Measurements from ENCODE around the gene RRM1. TPM values are rescaled to one million over a fixed set of nuclear protein-coding genes. Genes with fewer than 3 reads are reported as not detected.

Gene RRM1
- total RNA-seq, 1 donor = 158 TPM

DNA sequence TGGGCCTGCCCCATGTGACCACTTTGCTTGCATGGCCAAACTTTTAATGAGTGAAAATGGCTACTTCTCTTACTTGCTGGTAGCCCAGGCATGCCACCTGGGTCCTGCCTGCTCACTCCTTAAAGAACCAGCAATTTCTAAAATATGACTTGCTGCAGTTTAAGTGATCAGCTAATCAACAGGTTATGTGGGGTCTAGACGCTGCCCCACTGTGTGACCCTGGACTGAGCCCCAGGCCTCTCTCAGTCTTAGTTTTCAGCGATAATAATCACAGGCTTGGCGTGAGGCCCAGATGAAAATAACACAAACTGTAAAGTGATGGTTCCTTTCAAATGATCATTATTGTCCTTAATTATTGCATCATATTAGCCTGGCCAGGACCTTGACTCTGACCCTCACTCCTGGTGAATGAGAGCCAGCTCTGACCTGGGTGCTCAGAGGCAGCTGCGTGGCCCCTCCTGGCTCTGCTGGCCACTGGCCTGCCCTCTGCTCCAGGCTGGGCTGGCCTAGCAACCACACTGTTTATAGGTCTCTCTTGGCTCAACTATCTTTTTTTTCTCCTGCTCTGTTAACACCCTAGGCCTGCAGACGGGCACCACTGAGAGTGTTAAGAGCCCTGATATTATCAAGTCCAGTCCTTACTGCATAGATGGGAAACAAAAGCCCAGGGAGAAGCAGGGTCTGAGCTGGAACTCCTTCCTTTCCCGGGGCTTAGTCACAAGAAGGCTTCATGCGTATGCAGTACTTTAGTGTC lies 89.7 kb downstream of the RRM1 start:
- TF ChIP-seq, protein P1, sequence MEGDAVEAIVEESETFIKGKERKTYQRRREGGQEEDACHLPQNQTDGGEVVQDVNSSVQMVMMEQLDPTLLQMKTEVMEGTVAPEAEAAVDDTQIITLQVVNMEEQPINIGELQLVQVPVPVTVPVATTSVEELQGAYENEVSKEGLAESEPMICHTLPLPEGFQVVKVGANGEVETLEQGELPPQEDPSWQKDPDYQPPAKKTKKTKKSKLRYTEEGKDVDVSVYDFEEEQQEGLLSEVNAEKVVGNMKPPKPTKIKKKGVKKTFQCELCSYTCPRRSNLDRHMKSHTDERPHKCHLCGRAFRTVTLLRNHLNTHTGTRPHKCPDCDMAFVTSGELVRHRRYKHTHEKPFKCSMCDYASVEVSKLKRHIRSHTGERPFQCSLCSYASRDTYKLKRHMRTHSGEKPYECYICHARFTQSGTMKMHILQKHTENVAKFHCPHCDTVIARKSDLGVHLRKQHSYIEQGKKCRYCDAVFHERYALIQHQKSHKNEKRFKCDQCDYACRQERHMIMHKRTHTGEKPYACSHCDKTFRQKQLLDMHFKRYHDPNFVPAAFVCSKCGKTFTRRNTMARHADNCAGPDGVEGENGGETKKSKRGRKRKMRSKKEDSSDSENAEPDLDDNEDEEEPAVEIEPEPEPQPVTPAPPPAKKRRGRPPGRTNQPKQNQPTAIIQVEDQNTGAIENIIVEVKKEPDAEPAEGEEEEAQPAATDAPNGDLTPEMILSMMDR (IDR thresholded peaks at IDR 0.05; ENCODE audit: insufficient read depth, low read length) = no peak
- DNase-seq (ENCODE audit: low read depth) = no peak
- H3K4me3 ChIP-seq (ENCODE audit: low read depth, low read length) = no peak overlapping the region

DNA sequence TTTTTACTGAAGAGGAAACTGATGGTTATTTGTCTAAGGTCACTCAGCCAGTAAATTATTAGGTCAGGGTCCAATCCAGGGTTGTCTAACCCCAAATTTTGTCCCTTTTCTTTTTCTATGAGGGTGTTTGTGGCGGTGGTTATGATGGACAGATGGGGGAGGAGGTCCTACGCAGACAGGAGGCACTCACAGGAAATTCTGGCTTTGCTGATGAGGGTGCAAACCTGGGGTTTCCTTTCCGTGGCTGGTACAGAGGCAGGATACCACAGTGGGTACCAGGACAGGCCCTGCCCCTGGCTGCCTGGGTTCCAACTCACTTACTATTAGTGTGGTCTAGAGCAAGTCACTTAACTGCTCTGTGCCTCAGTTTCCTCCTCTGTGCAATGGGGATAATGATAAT lies 91.0 kb downstream of the RRM1 start:
- no peak overlapping the region for H3K4me3 ChIP-seq (ENCODE audit: low read depth, low read length)
- TF ChIP-seq, protein P1 (IDR thresholded peaks at IDR 0.05; ENCODE audit: insufficient read depth, low read length) = no peak
- DNase-seq (ENCODE audit: low read depth) = no peak

DNA sequence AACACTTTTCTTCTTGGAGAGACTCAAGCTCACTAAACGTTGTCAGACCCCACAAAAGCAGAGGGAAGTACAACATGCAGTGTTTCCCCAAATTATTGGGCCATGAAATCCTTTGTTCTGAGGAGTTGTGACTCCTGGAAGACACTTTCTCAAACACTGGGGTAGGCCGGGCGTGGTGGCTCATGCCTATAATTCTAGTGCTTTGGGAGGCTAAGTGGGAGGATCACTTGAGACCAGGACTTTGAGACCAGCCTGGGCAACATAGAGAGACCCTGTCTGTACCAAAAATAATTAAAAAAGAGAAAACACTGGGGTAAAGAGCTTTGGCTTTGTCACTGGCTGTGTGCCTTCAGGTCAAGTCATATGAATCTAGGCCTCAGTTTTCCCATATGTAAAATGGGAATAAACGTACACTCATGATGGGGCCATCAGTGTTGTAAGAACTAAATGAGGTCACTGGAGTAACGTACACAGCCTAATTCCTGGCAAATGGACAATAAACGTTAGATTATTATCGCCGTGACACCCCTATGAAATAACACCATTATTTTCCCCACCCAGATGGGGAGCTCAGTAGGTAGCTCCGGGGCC lies 92.0 kb downstream of the RRM1 start:
- no peak for DNase-seq (ENCODE audit: low read depth)
- H3K4me3 ChIP-seq (ENCODE audit: low read depth, low read length) = peak overlapping the region; percentile 65
- TF ChIP-seq, protein P1 (IDR thresholded peaks at IDR 0.05; ENCODE audit: insufficient read depth, low read length) = no peak

DNA sequence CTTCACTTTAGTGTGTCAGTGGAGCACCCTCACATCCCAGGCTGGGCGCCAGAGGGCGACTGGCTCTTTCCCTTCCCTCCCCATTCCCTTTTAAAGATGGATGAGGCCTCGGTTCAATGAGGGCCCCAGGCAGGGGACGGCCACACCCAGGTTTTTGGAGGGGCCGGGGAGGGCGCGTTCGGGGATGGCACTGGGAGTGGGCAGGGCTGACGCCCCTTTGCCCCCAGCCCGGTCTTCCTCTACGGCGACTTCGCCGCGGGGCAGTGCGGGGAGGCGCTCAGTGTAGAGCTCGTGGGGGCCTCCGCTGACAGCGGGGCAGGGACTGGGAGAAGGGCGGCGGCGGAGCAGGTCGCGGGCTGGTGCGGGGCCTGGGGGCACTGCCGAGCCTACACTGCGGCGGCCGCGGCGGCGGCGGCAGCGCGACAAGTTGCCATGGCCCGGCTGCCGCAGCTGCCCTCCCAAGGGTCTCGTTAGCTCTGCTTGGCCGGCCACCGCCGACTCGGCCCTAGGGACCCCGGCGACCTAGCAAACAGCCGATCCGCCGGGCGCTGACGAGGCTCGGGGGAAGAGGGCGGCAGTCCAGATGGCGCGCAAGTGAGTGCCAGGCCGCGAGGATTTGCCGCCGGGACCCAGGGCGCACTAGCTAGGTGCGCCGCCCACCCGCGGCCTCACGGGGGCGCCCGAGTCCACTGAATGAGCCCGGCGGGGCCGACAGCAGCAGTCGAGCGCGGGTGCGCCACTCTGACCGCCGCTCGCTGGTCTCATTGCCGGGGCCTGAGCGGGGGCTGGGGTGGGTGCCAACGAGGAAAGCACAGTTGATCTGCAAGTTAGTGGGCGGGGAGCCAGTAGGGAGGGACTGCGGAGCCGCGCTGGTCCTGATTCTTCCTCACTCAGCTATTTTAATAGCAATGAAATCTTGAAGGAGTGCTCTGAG lies 92.7 kb downstream of the RRM1 start:
- TF ChIP-seq, protein P1 (IDR thresholded peaks at IDR 0.05; ENCODE audit: insufficient read depth, low read length) = peak; percentile 74
- H3K4me3 ChIP-seq (ENCODE audit: low read depth, low read length) = peak overlapping the region; percentile 65
- DNase-seq (ENCODE audit: low read depth) = peak; percentile 87

Other genes with a start within 250 kb of the RRM1 start
- 21.6 and 43.5 TPM in 2 replicates for gene STIM1, start 239.1 kb upstream of the RRM1 start, total RNA-seq (ENCODE audit: low replicate concordance)